Caco-2 (cell line): ENCODE data around the gene WHAMM. TPM values are rescaled to one million over a fixed set of nuclear protein-coding genes. Genes with fewer than 3 reads are reported as not detected.

Experiments
- BruUV-seq: library from RNA; stranded (reverse); fragments of 400-500 nt; replicated peaks from 2 replicates; lab custom pipeline; 2021; lab: Mats Ljungman, UMichigan
- CTCF ChIA-PET: fragments of 300-600 bp; sonication (Branson Sonifier 250); formaldehyde crosslinking; loops from one replicate; lab custom pipeline; 2022; ENCODE audit warnings: antibody characterized with exemption; lab: Charles Lee
- POLR2A ChIA-PET: fragments of 300-600 bp; sonication (Branson Sonifier 250); formaldehyde crosslinking; loops from one replicate; lab custom pipeline; 2022; ENCODE audit warnings: antibody characterized with exemption; lab: Charles Lee
- DNase-seq, 2 experiments: peaks; one replicate each; pipeline versions ENCODE4 v3.0.0 to v3.0.0-alpha.2; 2020 to 2022
- H3K27me3 ChIP-seq: replicated peaks from 2 replicates; pipeline ENCODE4 v1.6.0; 2011; ENCODE audit warnings: low read length; ENCODE audit not compliant: control insufficient read depth, insufficient read depth
- H3K36me3 ChIP-seq: 2 replicates; pipeline ENCODE4 v1.5.1; 2011; ENCODE audit warnings: low read length; ENCODE audit not compliant: control insufficient read depth, insufficient read depth
- H3K4me1 ChIP-seq: fragments of 250-450 bp; sonication (Bioruptor Pico); 2 replicates; pipeline ENCODE4 v1.5.1; 2020; ENCODE audit warnings: mild to moderate bottlenecking
- H3K4me3 ChIP-seq: 2 replicates; pipeline ENCODE4 v1.5.1; 2011; ENCODE audit warnings: low read depth, mild to moderate bottlenecking, control low read depth, low read length
- H3K9me3 ChIP-seq: fragments of 250-450 bp; sonication (Bioruptor Pico); 2 replicates; pipeline ENCODE4 v1.5.1; 2020; ENCODE audit warnings: mild to moderate bottlenecking, moderate library complexity
- H3K27ac Mint-ChIP-seq: one replicate; pipeline ENCODE4 v1.8.0; 2022; ENCODE audit warnings: mixed read lengths; ENCODE audit not compliant: unreplicated experiment
- H3K27me3 Mint-ChIP-seq: one replicate; pipeline ENCODE4 v1.8.0; 2022; ENCODE audit warnings: mixed read lengths; ENCODE audit not compliant: insufficient read depth, unreplicated experiment
- H3K36me3 Mint-ChIP-seq: one replicate; pipeline ENCODE4 v1.8.0; 2022; ENCODE audit warnings: mild to moderate bottlenecking, mixed read lengths; ENCODE audit not compliant: insufficient read depth, unreplicated experiment
- H3K4me1 Mint-ChIP-seq: one replicate; pipeline ENCODE4 v1.8.0; 2022; ENCODE audit warnings: low read depth, mixed read lengths; ENCODE audit not compliant: unreplicated experiment
- H3K4me3 Mint-ChIP-seq: one replicate; pipeline ENCODE4 v1.8.0; 2022; ENCODE audit warnings: mild to moderate bottlenecking, moderate library complexity, mixed read lengths; ENCODE audit not compliant: unreplicated experiment
- H3K9me3 Mint-ChIP-seq: one replicate; pipeline ENCODE4 v1.8.0; 2022; ENCODE audit warnings: mixed read lengths; ENCODE audit not compliant: unreplicated experiment
- CTCF ChIP-seq, 2 experiments: fragments of 200-600 bp in 1 of 2; IDR thresholded peaks; 1 replicate in 1 of 2; 2 replicates in 1 of 2; pipeline versions ENCODE4 v1.5.1 to v1.8.0; 2011 to 2022; ENCODE audit warnings: antibody characterized with exemption in 1 of 2, control low read depth in 1 of 2, inconsistent platforms in 1 of 2, low read depth in 1 of 2, low read length in 1 of 2, mild to moderate bottlenecking in 1 of 2, moderate library complexity in 1 of 2; ENCODE audit not compliant: insufficient read depth in 1 of 2, severe bottlenecking in 1 of 2, unreplicated experiment in 1 of 2
- intact Hi-C: fragments of 100-400 bp; cut with micrococcal nuclease; formaldehyde crosslinking; loops from one replicate; pipeline ENCODE4 v1.10.0; 2022; ENCODE audit not compliant: unreplicated experiment
- total RNA-seq: library from RNA; stranded (reverse); gene quantifications from 2 replicates; pipeline ENCODE4 v1.2.3, GENCODE V29; 2022

Gene WHAMM
- total RNA-seq, 1 experiment from 2014 or later: 7.8 TPM

GRCh38 chr15:82774496-82774895 is 34.9 kb upstream of the WHAMM start:
- H3K4me1 ChIP-seq: no peaks in the 10 kb centered on the region
- CTCF ChIA-PET: interaction anchor here (0.6 kb wide), 1 partner anchor 479 kb away, joined by 4 read pairs; no protein-coding TSS in a partner anchor
- H3K27me3 ChIP-seq: no peaks in the 10 kb centered on the region
- no peaks in the 10 kb centered on the region for H3K9me3 ChIP-seq
- no peaks in the 10 kb centered on the region for H3K36me3 ChIP-seq
- no peaks in the 10 kb centered on the region for H3K27me3 Mint-ChIP-seq
- no peaks in the 10 kb centered on the region for H3K4me1 Mint-ChIP-seq
- intact Hi-C loops: no loop called here
- no peak overlapping the region for H3K4me3 ChIP-seq
- no peak overlapping the region for H3K27ac Mint-ChIP-seq
- H3K4me3 Mint-ChIP-seq: no peak overlapping the region
- H3K9me3 Mint-ChIP-seq: no peaks in the 10 kb centered on the region
- no peak for TF ChIP-seq CTCF (IDR thresholded peaks at IDR 0.05; ENCODE audit: insufficient read depth in 1 of 2, low read depth in 1 of 2, low read length in 1 of 2, severe bottlenecking in 1 of 2, unreplicated experiment in 1 of 2)
- POLR2A ChIA-PET: no interaction called here
- DNase-seq: no peak
- no TSS peak for BruUV-seq
- H3K36me3 Mint-ChIP-seq: no peaks in the 10 kb centered on the region

GRCh38 chr15:82778755-82779154 is 30.7 kb upstream of the WHAMM start:
- no TSS peak for BruUV-seq
- no peaks in the 10 kb centered on the region for H3K36me3 ChIP-seq
- H3K4me3 ChIP-seq: no peak overlapping the region
- DNase-seq: no peak
- intact Hi-C loops: no loop called here
- no peaks in the 10 kb centered on the region for H3K27me3 ChIP-seq
- no peaks in the 10 kb centered on the region for H3K9me3 ChIP-seq
- TF ChIP-seq CTCF (IDR thresholded peaks at IDR 0.05; ENCODE audit: insufficient read depth in 1 of 2, low read depth in 1 of 2, low read length in 1 of 2, severe bottlenecking in 1 of 2, unreplicated experiment in 1 of 2): no peak
- ChIA-PET POLR2A (no interaction called here), CTCF (no interaction called here)
- no peaks in the 10 kb centered on the region for H3K4me1 ChIP-seq
- H3K4me1 Mint-ChIP-seq: no peaks in the 10 kb centered on the region
- H3K27me3 Mint-ChIP-seq: no peaks in the 10 kb centered on the region
- H3K9me3 Mint-ChIP-seq: no peaks in the 10 kb centered on the region
- no peak overlapping the region for H3K4me3 Mint-ChIP-seq
- H3K36me3 Mint-ChIP-seq: no peaks in the 10 kb centered on the region
- no peak overlapping the region for H3K27ac Mint-ChIP-seq

GRCh38 chr15:82781349-82781748 is 28.1 kb upstream of the WHAMM start:
- POLR2A ChIA-PET: no interaction called here
- DNase-seq: no peak
- no peak overlapping the region for H3K4me3 Mint-ChIP-seq
- H3K9me3 Mint-ChIP-seq: no peaks in the 10 kb centered on the region
- H3K9me3 ChIP-seq: no peaks in the 10 kb centered on the region
- intact Hi-C loops: no loop called here
- TF ChIP-seq CTCF (IDR thresholded peaks at IDR 0.05; ENCODE audit: insufficient read depth in 1 of 2, low read depth in 1 of 2, low read length in 1 of 2, severe bottlenecking in 1 of 2, unreplicated experiment in 1 of 2): no peak
- H3K27me3 ChIP-seq: no peaks in the 10 kb centered on the region
- CTCF ChIA-PET: no interaction called here
- no peaks in the 10 kb centered on the region for H3K36me3 ChIP-seq
- H3K36me3 Mint-ChIP-seq: no peaks in the 10 kb centered on the region
- BruUV-seq: no TSS peak
- no peaks in the 10 kb centered on the region for H3K4me1 Mint-ChIP-seq
- H3K27me3 Mint-ChIP-seq: peaks cover 7% of the 10 kb centered on the region
- H3K27ac Mint-ChIP-seq: no peak overlapping the region
- H3K4me1 ChIP-seq: no peaks in the 10 kb centered on the region
- no peak overlapping the region for H3K4me3 ChIP-seq
